GM18507 (cell line): ENCODE data around the gene ZCCHC7.
"Not testable (repeated sequence)": the region's sequence is repeated elsewhere in the genome, so short reads cannot be mapped to it uniquely, and the experiment has no call there.

Experiments
- DNase-seq: peaks from one replicate; pipeline ENCODE4 v3.0.0; 2011; ENCODE audit warnings: low read depth; ENCODE audit not compliant: insufficient read length; ENCODE audit errors: extremely low spot score
- FAIRE-seq: peaks from 2 replicates; lab custom pipeline; 2011; peaks lifted over from hg19 to GRCh38; lab: Jason Lieb, UNC

The ZCCHC7 gene

GRCh38 chr9:37163299-37163698 lies 42.9 kb downstream of the ZCCHC7 start:
- no peak for DNase-seq
- peak; percentile 65 for FAIRE-seq

GRCh38 chr9:37164335-37164734 lies 44.0 kb downstream of the ZCCHC7 start:
- not testable (repeated sequence) for DNase-seq, FAIRE-seq

- FAIRE-seq (no peak), DNase-seq (no peak)
Measured at GRCh38 chr9:37165644-37166043, 45.3 kb downstream of the ZCCHC7 start.

DNA sequence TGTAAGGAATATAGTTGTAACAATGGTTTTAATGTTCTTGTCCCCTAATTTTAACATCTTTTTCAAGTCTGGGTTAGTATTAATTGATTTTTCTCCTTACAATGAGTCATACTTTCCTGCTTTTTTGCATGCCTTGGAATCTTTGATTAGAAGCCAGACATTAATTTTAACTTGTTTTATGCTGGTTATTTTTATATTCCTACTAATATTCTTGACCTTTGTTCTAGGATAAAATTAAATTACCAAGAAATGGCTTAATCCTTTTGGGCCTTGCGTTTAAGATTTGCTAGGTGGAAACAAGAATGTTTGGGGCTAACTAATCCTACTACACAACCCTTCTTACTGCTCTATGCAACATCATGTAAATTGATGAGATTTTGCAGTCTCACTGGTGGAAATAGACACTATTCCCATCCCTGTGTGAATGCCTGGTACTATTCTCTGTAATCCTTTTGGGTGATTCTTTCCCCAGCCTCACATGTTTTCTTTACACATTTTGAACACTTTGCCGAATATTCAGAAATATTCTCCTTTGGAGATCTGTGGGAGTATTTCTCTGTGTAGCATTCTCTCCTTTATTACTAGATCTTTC lies 47.2 kb downstream of the ZCCHC7 start:
- FAIRE-seq (no peak), DNase-seq (no peak)

- DNase-seq (no peak), FAIRE-seq (no peak)
Measured at GRCh38 chr9:37172557-37172956, 52.2 kb downstream of the ZCCHC7 start.

- DNase-seq (no peak), FAIRE-seq (no peak)
Measured at GRCh38 chr9:37174247-37174646, 53.9 kb downstream of the ZCCHC7 start.

DNA sequence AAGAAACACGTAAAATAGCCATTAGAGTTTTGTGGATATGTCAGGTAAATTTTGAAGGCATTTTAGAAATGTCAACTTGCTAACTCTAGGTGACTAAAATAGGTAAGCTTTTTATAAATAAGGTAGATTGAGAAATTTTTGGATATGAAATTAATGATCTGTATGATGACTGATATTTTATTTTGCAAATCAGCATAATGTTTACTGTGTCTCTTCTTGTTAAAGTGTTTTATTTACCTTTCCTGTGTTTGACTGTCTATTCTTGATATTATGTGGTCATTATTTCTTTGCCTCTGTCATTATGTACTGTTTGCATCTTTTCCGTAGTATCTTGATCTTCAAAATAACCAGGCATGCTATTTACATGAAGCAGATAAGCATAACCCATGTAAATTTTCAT lies 58.4 kb downstream of the ZCCHC7 start:
- DNase-seq (no peak), FAIRE-seq (no peak)

DNA sequence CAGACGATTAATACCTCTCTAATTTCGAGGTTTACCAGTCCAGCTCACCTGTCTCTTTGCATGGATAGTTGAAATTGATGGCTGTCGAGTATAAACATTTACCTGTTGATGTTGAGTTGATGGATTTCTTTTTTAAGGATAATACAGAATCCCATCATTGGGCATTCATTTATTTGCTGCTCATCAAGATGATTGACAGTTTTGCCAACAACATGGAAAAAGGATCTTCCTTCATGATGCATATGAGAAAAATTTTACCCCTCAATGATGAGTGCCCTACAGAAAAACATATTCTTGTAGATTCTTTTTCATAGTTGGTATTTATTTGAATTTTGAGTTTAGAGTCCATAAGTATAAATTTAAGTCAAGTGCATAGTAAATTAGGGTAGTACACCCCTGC lies 59.2 kb downstream of the ZCCHC7 start:
- no peak for FAIRE-seq

GRCh38 chr9:37180138-37180537 lies 59.8 kb downstream of the ZCCHC7 start:
- DNase-seq (no peak), FAIRE-seq (no peak)

More for the DNA sequence above, 59.2 kb downstream of the ZCCHC7 start:
- DNase-seq = no peak

DNA sequence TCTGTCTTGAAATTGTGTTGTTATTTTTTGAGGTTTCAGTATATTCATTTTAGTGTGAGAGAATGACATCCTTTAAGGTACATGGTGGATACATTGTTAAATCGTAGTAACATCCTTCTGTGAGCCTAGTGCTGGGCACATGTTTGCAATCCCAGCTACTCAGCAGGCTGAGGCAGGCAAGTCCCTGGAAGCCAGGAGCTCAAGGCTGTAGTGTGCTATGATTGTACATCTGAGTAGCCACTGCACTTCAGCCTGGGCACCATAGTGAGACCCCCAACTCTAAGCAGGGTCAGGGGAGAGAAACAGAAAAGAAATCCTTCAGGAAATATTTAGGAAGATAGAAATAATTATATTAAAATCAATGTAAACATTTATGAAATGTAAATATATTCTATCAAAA lies 62.3 kb downstream of the ZCCHC7 start:
- DNase-seq = no peak
- FAIRE-seq = no peak

- DNase-seq (no peak), FAIRE-seq (no peak)
Measured at GRCh38 chr9:37184905-37185867, 64.8 kb downstream of the ZCCHC7 start.

DNA sequence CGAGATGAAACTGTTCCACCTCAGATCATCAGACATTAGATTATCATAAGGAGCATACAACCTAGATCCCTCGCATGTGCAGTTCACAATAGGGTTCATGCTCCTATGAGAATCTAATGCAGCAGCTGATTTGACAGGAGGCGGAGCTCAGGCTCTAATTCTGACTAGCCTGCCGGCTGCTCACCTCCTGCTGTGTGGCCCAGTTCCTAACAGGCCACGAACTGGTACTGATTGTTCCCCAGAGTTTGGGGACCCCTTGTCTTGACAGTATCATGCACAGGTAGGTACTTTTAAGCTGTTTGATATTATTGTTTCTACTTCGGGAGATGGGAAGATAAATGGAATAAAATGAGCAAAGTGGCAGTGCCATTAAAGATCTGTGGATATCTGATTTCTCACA lies 66.9 kb downstream of the ZCCHC7 start:
- FAIRE-seq (no peak), DNase-seq (no peak)

DNA sequence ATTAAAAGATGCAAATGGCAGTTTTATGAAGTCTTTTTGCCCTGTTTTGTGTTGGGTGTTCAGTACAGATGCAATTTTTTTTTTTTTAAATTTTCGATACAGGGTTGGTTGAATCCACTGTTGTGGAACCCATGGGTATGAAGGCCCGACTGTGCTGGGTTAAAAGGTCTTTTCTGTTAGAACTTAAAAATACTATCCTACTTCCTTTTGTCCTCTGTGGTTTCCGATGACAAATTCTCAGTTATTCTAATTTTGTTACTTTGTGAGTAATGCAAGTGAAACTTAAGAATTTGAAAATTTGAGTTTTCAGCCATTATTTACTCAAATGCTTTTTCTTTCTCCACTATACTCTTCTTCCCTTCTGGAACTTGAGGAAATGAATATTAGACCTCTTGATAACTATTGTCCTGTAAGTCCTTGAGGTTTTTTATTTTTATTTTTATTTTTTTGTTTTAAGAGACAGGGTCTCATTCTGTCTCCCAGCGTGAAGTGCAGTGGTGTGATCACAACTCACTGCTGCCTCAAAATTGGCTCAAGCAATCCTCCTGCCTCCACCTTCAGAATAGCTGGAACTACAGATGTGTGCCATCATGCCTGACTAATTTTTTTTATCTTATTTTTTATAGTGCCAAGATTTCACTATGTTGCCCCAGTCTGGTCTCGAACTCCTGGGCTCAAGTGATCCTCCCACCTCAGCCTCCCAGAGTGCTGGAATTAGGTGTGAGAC lies 67.5 kb downstream of the ZCCHC7 start:
- peak; percentile 94 for FAIRE-seq
- peak; percentile 44 for DNase-seq

GRCh38 chr9:37190739-37191138 lies 70.4 kb downstream of the ZCCHC7 start:
- not testable (repeated sequence) for DNase-seq, FAIRE-seq

GRCh38 chr9:37191403-37192089 lies 71.2 kb downstream of the ZCCHC7 start:
- no peak for DNase-seq
- peak; percentile 44 for FAIRE-seq

- no peak for DNase-seq
- FAIRE-seq = peak; percentile 60
Measured at GRCh38 chr9:37192803-37193202, 72.4 kb downstream of the ZCCHC7 start.

DNA sequence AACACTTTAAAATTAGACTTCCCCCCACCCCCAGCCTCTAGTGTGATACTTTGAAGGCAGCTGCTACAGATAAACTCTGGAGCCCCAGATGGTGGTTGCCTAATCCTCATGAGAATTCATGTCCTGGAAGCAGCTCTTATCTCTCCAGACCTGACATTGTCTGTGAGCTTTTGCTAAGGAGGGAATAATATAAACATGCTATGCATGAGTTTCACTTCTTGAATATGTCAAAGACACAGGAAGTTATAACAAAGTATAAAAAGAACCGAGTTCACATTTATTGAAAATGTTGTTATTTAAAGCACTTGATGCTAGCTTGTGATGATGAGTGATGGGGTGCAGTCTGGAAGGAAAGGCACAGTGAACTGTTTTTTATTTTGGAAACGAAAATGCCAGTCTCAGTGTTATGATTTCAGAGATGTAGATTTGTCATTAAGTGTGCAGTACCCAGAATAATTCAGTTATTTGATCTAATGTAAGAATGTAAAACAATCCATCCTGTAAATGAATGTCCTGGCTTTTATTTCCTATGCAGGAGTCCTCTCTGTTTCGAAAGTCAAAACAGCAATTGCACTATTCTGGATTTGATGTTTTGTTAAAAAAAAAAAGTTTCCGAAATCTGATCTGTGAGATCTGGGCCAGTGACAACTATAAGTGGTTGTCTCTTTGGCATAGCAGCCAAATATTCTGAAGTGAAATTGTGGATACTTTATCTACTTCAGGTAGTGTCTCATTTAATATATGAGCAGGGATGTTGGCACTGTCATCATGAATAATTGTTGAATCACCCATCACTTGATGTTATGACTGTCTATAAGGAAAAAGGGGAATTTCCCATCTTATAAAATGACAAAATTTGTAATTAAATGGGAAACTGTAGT lies 77.0 kb downstream of the ZCCHC7 start:
- FAIRE-seq (peak; percentile 83), DNase-seq (no peak)

DNA sequence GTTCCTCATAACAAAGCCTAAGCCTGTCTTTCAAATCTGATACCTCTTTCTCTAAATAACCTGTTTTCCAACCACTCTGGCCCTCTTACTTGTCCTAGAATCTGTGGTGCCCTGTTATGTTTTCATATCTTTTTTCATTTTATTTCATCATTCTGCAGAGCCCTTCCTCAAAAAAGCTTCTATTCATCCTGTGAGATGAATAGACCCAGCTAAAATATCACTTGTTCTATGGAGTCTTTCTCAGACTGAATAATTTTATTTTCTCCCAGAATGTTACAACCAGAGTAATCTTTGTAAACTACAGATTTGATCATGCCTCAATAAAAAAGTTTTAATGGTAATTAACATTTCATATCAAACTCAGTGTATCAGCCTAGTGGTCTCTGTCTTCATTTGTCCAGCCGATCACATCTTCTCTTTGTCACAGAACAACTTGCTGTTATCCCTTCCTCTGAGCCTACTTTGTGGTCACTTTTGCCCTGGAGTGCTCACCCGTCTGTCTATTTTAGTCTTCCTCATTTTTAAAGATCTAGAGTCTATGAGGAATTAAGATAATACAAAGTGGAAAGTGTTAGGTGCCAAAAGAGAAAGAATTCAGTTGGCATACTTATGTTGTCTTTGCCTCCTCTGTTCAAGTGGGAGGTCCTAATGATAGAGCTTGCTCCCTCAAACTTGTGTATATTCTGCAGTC lies 77.8 kb downstream of the ZCCHC7 start:
- no peak for DNase-seq
- FAIRE-seq = peak; percentile 64
